Measurements from ENCODE around the gene NANP.
A peak's percentile ranks its signal among the peaks of the same experiment; 100 is the strongest.
"Not testable (repeated sequence)": the region's sequence is repeated elsewhere in the genome, so short reads cannot be mapped to it uniquely, and the experiment has no call there.

Gene NANP

DNA sequence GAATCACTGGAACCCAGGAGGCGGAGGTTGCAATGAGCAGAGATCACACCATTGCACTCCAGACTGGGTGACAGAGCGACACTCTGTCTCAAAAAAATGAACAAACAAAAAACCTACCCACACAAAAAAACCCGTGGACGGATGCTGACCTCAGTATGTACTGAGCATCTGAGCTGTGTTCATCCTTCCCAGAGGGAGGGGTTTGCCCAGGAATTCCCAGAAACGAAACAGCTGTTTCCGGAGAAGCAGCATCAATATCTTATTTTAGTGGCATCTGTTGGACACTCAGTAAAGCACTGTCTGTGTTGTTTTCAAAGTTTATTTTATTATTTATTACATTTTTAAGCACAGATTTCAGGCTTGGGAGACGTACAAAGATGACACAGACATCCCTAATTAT lies 18.7 kb downstream of the NANP start:
- no peak for DNase-seq

DNA sequence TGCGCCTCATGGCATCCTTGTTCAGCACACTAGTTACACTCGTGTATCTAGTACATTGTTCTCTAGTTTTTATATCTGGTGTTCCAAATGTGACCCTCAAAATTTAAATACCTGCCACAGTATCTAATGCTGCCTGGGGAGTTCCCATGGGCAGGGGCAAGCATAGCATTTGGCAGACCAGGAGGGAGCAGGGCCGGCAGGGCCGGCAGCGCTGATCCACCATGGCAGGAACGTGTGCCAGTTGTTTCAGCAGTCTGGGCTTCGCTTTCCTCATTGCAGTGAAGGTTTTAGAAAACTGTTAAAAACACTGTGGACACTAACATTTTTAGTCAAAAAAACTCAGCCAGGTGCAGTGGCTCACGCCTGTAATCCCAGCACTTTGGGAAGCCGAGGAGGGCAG lies 19.2 kb downstream of the NANP start:
- no peak for DNase-seq

DNA sequence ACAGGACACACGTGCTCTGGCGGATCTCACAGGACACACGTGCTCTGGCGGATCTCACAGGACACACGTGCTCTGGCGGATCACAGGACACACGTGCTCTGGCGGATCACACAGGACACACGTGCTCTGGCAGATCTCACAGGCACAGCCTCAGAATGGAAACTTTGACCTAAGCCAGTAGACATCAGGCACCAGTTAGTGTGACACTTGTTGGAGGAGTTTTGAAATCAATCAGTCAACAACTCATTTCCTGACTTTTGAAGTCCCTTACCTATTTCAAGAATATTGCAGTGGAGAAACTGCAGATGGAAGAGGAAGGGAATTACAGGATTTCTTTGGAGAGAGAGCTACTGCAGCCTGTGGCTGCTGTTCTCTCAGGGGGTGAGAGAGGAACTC lies 20.9 kb downstream of the NANP start:
- not testable (repeated sequence) for DNase-seq

DNA sequence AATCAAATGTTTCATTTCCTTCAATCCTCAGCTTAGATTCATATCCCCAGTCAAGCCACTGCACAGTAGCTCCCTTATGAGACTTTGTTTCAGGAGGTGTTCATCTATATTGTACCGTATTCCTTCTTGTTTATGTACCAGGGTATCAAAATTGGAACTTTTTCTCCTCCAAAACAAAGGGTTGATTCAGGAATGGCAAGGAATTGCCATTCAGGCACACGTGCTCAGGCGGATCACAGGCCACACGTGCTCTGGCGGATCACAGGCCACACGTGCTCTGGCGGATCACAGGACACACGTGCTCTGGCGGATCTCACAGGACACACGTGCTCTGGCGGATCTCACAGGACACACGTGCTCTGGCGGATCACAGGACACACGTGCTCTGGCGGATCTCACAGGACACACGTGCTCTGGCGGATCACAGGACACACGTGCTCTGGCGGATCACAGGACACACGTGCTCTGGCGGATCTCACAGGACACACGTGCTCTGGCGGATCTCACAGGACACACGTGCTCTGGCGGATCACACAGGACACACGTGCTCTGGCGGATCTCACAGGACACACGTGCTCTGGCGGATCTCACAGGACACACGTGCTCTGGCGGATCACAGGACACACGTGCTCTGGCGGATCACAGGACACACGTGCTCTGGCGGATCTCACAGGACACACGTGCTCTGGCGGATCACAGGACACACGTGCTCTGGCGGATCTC lies 21.5 kb downstream of the NANP start:
- not testable (repeated sequence) for DNase-seq

DNA sequence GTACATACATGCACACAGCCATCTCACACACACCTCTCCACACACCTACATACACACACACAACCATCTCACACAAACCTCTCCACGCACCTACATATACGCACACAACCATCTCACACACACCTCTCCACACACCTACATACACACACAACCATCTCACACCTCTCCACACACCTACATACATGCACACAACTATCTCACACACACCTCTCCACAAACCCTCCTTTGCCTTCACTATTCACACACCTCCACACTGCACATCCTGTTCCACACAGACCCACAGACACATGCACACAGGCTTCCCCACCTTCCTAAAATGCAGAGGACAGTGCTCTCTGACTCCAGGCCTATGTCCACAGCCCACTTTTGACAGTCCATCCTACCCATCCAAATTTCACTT lies 22.2 kb downstream of the NANP start:
- DNase-seq, result no peak

DNA sequence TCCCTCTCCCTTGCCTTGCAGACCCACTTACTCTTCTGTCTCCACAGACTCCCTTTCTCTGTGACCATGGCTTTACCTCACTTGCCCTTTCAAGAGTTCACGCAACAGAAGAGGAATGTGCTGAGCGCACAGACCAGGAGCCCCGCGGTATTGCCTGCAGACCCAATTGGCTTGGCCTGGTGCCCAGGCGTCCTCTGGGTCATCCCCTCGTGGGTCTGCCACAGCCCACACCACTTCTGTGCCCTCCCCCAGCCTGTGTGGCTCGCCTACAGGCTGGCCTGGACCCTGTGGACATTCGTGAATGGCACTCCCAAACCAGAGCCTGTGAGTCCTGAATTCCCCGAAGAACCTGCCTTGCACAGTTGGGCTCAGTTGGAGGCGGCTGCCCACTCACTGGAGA lies 23.2 kb downstream of the NANP start:
- peak; percentile 46 for DNase-seq

DNA sequence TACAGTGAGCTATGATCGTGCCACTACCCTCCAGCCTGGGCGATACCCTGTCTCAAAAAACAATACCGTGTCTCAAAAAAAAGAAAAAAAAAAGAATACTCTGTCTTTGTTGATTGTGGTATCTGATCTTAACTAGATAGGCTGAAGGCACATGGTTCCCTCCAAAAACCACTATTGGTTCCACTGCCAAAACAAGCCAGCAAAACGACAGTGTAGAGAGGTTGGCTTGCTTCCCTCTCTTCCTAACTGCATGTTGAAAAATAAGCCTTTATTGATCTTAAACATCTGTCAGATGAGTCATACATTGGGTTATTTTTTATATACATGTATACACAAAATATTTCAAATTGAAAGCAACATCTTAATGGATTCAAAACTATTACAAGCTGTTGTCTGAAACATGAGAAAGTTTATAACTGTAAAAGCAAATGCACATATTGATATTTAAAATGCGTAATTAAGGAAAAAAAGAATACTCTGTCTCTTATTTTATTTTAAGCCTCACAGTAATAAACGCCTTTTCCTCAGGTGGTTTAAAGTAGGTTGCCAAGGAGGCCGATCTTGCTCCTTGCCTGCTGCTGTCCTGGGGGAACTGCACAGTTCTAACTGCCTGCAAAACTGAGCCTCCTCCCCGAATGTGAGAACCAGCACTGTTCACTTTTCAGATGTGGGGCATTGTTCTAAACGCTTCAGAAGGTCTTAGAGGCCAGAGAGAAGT lies 31.5 kb downstream of the NANP start:
- DNase-seq, result no peak

DNA sequence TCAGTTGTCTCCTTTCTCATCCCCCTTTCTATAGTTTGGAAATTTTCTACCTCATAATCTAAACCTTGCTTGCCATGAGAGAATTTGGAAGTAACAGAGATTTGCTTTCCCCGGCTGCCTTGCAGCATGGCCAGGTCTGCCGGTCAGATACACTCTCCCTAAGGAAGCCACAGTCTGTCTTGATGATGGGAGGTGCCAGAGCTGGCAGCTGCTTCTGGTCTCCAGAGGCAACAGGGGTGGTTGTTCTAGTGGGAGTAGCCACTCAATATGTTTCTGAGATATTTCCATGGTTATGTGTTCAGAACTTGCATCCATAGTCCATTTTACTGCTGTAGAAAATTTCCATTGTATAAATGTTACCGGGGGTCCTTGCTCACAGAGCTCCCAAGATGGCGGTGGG lies 33.0 kb downstream of the NANP start:
- not testable (repeated sequence) for DNase-seq

DNA sequence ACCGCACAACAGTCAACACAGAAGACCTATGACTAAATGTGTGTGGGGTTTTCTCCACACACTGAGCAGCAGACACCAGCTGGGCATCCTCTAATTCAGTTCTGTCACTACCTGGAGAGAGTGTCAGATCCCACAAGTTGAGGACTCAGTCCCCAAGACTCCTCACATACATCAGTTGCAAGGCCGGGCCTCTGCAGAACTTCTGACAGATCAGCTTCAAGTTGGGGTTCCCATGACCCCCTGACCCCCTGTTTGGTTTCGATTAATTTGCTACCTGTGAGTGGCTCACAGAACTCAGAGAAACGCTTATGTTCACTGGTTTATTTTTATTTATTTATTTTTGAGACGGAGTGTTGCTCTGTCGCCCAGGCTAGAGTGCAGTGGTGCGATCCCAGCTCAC lies 35.3 kb downstream of the NANP start:
- DNase-seq, result no peak

DNA sequence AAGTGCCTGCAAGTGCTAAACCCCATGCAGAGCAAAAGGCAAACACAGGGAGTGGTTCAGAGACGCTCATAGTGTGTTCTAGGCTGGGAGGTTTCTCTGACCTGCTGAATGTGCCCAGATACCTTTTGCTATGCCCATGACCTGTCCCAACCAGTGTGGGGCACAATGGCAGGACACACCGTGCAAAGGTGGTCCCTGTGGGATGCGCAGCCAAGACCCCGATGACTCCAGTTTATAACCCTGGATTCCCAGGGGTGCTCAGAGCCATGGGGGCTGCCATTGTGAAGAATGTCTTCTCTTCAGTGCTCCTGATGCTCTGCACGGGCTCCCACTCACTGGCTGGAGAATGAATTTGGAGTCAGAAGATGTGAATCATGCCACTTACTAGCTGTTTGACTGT lies 36.3 kb downstream of the NANP start:
- no peak for DNase-seq

DNA sequence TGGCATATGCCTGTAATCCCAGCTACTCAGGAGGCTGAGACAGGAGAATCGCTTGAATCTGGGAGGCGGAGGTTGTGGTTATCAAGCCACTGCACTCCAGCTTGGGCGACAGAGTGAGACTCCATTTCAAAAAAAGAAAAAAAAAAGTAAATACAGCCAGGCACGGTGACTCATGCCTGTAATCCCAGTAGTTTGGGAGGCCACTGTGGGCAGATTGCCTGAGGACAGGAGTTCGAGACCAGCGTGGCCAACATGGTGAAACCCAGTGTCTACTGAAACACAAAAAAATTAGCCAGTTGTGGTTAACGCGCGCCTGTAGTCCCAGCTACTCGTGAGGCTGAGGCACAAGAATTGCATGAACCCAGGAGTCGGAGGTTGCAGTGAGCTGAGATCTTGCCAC lies 36.9 kb downstream of the NANP start:
- DNase-seq, result no peak

DNA sequence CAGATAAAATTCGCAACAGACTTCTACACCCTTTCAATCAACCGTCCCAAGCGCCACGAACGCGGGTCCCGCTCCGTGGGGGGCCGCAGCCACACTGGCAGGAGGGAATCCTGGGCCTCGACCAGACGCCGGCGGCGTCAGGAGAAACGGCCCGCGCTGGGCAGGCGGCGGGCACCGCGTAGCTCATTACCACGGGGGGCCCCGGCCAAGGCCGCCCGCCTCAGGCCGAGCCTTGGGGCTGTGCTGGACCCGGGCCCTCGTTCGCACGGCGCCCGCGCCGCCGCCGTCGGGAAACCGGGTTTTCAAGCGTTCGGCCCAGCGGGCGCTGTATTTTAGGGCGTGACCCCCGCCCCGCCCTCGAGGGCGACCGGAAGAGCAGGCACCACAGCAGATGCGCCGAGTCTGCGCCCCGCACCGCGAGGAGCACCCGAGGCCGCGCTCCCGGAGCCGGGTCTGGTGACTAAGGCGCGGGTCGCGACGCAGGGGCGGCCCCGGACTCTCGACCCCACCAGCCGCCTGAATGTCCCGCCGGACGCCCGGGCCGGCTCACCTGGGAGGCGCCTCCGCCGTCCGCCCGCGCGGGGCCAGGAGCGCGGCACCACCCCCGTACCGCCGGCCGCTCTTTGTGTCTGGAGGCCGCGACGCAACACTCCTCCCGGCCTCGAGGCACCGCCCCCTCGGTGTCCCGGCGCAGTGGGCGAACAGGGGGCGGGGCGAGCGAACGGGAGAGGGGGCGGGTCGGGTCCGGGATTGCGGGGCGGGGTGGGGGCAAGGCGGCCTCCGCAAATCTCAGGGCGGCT lies 38.7 kb downstream of the NANP start, which contains the start of gene NINL:
Gene NINL (minus strand): TSS at position 627 of the 800 bp plus-strand sequence. CDS start 58,944 bp downstream, outside the sequence.
- DNase-seq, result no peak

DNA sequence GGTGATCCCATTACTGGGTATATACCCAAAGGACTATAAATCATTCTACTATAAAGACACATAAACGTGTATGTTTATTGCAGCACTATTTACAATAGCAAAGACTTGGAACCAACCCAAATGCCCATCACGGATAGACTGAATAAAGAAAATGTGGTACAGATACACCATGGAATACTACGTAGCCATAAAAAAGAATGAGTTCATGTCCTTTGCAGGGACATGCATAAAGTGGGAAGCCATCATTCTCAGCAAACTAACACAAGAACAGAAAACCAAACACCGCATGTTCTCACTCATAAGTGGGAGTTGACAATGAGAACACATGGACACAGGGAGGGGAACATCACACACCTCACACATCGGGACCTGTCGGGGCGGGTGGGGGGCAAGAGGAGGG lies 40.2 kb downstream of the NANP start:
- DNase-seq, result not testable (repeated sequence)

DNA sequence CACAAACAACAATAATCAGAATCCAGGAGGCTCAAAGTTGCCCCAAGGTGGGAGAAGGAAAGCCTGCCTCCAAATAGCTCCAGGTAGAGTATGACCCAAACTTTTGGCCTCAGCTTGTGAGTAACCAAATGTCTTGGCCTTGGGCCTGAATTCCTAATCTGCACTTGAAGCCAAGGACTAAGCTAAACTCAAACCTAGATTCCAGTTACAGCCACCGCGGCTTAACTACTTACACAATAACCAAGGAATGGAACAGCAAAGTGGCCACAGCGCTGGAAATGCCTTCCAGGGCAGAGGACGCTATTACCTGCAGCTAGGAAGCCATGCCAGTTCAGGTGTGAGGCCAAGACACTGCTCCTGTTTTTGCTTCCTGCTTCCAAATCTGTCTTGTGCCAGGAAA lies 43.1 kb downstream of the NANP start:
- DNase-seq, result no peak

DNA sequence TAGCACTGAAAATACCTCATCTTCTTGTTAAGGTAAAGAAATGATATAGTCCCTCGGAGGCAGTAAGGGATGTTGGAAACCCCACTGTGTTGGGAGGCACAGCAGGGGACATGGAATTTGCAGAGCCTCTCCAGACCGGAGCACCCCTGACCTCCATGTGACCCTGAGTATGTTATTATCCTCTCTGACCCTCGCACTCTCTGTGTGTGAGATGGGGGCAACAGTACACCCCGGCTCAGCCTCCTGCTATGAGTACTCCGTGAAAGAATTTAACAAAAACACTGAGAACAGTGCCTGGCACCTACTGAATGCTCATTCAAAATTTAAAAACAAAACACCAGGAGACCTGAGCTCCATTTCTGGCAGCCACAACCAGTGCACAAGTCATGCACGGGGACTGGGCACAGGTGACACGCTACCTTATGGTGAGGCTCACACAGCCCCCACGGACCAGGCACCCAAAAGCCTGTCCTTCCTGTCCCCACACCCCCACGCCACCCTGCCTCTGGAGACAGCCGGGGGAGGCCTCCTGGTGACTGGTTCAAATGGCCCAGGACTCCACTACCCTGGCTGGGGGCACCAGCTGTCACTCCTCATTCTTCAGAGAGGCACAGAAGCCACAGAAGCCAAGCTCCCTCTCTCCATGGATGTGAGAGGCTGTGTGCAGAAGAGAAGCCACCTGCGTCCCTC lies 44.6 kb downstream of the NANP start:
- no peak for DNase-seq

DNA sequence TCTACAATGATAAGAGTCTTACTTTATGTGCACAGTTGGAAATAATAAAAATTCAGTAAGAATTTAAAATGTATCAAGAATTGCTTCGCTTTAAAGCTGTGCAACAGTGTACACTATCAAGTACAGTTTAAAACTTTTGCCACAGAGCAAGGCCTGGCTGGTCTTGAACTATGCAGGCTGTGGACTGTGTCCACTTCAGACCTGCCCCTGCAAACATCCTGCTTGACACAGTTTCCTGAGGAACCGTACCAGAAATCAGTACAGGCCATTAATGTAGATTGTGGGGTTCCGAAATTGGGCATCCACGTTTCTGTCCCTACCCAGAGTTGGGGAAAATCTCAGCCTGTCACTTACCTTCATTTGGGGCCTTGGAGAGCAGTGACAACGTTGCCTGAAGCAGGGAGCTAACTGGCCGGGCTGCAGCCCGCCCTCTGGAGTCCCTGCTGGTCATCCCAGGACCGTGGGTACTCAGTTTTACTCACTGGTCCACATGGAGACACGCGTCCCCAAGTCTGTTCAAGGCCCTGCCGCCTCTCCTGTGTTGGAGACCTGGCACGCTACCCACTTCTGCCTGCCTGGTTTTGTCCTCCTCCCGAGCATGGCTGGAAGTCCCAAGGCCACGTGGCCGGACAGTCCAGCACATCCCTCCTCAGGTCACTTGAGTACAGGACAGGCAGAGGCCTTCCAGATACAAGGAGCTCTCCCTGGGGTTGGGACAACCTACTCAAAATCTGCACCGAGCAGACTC lies 46.9 kb downstream of the NANP start:
- DNase-seq, result no peak

DNA sequence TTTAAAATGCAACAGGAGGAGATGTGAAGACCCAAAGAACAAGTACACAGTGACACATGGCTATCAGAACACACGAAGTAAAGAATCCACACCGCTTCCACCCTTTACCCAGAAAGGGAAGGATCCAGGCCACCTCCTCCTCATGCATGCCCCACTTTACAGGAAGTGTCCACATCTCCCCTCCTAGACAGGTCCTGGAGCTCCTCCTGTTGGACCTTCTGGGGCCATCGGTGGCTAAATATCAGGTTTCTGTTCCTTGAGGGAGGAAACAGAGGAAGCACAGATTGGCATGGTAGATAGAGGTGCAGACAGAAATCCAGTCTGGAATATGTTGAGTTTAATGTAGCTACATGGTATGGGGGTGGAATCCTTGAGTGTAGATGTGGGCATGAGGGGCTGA lies 49.4 kb downstream of the NANP start:
- DNase-seq, result no peak

DNA sequence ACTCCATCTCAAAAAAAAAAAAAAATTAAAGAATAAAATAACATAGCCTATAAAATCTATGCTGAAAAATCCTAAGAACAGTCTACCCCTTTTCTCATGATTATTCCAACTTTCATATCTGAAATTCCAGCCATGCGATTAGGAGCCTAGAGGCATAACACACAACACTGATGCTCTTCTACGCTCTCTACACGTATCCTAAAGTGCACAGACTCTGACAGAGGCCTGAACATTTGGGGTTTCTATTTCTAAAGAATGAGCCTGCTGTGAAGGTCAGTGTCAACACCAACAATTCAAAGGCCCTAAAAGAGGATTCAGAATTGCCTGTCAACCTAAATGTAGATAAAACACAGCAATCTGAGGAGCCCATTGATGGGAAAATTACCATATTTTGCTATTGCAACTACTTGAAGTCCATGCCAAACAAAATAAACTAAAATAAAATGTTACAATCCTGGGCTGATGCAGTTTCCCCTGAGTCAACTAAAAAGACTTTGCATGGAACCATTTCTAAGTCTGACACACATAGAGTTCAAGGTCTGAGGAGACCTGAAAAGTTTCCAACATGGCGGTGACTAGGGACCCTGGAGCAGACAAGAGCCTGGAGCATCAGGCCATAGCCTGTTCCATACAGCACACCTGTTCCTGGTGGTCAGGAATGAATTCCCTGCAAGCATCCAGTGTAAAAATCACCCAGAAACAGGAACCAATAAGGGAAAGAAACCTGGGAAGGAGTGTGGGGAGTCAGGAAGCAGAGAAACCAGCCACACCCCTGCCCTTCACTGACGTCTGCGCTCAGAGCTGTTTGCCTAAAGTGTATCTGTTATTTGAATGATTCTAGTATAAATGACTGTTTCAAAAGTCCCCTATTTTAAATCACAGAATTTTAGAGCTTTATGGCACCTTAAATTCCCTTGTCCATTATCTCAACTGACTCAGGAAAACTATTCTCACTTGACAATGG lies 50.2 kb downstream of the NANP start:
- no peak for DNase-seq

DNA sequence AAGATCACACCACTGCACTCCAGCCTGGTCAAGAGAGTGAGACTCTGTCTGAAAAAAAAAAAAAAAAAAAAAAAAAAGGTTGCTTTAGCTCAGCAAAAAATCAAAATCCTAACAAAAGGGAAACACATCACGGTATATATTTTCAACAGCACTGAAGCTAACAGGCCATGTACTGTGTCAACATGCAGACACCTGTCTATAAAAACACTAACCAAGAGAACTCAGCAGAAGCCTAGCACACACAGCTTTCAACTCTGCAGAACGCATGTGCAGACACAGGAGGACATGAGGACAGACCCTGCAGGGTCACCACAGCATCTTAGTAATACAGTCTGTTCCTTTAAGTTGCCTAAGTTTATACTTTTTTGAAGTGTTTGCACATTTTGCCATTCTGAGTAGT lies 52.0 kb downstream of the NANP start:
- no peak for DNase-seq

DNA sequence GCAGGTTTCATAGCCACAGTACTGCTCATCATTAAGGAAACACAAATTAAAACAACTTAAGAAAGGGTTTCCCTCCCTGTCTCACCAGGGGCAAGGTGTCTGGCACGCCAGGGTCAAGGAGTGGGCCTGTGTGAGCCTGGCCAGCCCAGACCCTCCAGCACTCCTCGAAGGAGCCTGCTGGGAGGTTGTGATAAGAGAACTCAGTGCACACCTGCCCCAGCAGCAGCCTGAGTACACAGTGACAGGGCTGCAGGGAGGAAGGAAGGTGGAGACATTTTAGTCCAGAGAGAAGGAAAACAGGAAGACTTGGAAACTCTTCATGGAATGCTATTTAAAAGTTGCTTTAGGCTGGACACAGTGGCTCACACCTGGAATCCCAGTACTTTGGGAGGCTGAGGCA lies 52.6 kb downstream of the NANP start:
- DNase-seq, result no peak

DNA sequence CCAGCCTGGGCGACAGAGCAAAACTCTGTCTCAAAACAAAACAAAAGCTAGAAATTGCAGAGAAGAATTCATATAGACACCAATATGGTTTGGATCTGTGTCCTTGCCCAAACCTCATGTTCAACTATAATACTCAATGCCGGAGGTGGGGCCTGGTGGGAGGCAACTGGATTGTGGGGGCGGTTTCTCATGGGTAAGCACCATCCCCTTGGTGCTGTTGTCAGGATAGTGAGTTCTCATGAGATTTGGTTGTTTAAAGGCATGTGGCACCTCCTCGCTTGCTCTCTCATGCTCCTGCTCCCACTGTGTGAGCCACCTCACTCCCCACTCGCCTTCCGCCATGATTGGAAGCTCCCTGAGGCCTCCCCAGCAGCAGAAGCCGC lies 53.7 kb downstream of the NANP start:
- no peak for DNase-seq
